Kidney epithelial cell (primary cell): Measurements from ENCODE around the gene AKAP5. TPM values are rescaled to one million over a fixed set of nuclear protein-coding genes. Genes with fewer than 3 reads are reported as not detected.

ENCODE experiments used
- DNase-seq: peaks from one replicate; pipeline ENCODE4 v3.0.0-alpha.2; 2010; ENCODE audit warnings: low read depth
- H3K27me3 ChIP-seq: 2 replicates; pipeline ENCODE4 v1.6.0; 2011; ENCODE audit warnings: low read length; ENCODE audit not compliant: control insufficient read depth, insufficient read depth
- H3K36me3 ChIP-seq: 2 replicates; pipeline ENCODE4 v1.5.1; 2011; ENCODE audit warnings: low read length; ENCODE audit not compliant: control insufficient read depth, insufficient read depth
- H3K4me3 ChIP-seq: 2 replicates; pipeline ENCODE4 v1.5.1; 2011; ENCODE audit warnings: low read depth, mild to moderate bottlenecking, control low read depth, low read length
- total RNA-seq: library from RNA; depleted of rRNA; stranded (reverse); fragments of >200 nt; gene quantifications from 2 replicates; pipeline ENCODE4 v1.2.3, GENCODE V29; 2015
- TF ChIP-seq, protein P1 (sequence below): IDR thresholded peaks from 2 replicates; pipeline ENCODE4 v1.5.1; 2011; ENCODE audit warnings: mild to moderate bottlenecking, moderate library complexity, low read length, control low read depth, inconsistent platforms; ENCODE audit not compliant: insufficient read depth, poor library complexity, severe bottlenecking

The AKAP5 gene
- total RNA-seq = 1.2 and 1.5 TPM in 2 replicates

DNA sequence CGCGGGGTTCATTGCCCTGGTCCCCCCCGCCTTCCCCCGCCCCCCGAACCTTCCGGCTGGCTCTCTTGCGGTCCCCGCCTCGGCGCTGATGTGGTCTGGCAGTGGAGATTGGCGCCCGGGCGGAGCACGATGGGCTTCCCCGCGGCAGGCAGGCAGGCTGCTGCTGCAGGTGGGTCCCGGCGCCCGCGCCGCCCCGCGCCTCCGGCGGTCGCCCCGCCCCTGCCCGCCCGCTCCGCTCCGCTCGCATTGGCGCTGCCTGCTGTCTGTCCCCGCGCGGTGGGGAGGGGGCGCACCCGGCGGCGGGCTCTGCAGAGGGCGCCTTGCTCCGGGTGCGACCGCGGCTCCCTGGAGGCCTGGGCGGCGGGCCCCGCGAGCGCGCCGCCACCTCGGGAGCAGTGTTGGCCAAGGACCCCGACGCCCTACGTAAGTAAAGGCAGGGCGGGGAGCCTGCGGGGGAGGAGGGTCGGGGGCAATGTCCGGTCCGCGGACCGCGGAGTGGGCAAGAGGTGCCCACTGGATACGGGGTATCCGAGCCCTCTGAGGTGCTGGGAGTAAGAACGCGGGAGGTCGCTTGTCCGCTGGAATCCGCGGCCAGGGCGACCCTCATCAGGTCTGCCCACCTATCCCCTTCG is at the start of gene AKAP5:
AKAP5 (plus strand) TSS at position 309 of the 632 bp plus-strand sequence. CDS start 2,896 bp downstream, outside the sequence.
- TF ChIP-seq, protein P1, sequence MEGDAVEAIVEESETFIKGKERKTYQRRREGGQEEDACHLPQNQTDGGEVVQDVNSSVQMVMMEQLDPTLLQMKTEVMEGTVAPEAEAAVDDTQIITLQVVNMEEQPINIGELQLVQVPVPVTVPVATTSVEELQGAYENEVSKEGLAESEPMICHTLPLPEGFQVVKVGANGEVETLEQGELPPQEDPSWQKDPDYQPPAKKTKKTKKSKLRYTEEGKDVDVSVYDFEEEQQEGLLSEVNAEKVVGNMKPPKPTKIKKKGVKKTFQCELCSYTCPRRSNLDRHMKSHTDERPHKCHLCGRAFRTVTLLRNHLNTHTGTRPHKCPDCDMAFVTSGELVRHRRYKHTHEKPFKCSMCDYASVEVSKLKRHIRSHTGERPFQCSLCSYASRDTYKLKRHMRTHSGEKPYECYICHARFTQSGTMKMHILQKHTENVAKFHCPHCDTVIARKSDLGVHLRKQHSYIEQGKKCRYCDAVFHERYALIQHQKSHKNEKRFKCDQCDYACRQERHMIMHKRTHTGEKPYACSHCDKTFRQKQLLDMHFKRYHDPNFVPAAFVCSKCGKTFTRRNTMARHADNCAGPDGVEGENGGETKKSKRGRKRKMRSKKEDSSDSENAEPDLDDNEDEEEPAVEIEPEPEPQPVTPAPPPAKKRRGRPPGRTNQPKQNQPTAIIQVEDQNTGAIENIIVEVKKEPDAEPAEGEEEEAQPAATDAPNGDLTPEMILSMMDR = no peak
- DNase-seq = no peak
- peak within 1 kb of the TSS; percentile 60 for H3K4me3 ChIP-seq
- H3K36me3 ChIP-seq = peaks cover 3% of the 10 kb centered on the region
- H3K27me3 ChIP-seq = no peaks in the 10 kb centered on the region

GRCh38 chr14:64416348-64416932 is 48.9 kb upstream of the AKAP5 start:
- Histone ChIP-seq H3K27me3 (no peaks in the 10 kb centered on the region), H3K36me3 (peaks cover 1% of the 10 kb centered on the region), H3K4me3 (no peak overlapping the region)
- TF ChIP-seq, protein P1 = no peak
- no peak for DNase-seq

GRCh38 chr14:64417055-64417770 is 48.1 kb upstream of the AKAP5 start:
- H3K4me3 ChIP-seq = no peak overlapping the region
- no peak for DNase-seq
- TF ChIP-seq, protein P1 = no peak
- H3K36me3 ChIP-seq = peaks cover 1% of the 10 kb centered on the region
- no peaks in the 10 kb centered on the region for H3K27me3 ChIP-seq

DNA sequence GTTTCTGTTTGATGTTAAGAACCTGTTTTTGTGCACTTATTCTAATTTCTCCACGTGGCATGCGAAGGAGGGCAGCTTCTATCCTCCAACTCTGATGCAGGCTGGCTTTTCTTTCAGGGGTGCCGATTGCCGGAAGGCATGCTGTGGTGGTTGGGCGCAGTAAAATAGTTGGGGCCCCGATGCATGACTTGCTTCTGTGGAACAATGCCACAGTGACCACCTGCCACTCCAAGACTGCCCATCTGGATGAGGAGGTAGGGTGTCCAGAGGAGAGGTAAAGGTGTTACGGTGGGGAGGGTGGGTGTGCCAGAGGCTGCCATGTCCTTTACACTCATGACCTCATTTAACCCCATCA is 47.6 kb upstream of the AKAP5 start:
- TF ChIP-seq, protein P1 = no peak
- Histone ChIP-seq H3K36me3 (peaks cover 1% of the 10 kb centered on the region), H3K4me3 (no peak overlapping the region), H3K27me3 (no peaks in the 10 kb centered on the region)
- no peak for DNase-seq

- DNase-seq = no peak
- Histone ChIP-seq H3K27me3 (no peaks in the 10 kb centered on the region), H3K4me3 (no peak overlapping the region), H3K36me3 (peaks cover 1% of the 10 kb centered on the region)
- TF ChIP-seq, protein P1 = no peak
These were observed 46.3 kb upstream of the AKAP5 start for GRCh38 chr14:64419003-64419402.
